Measurements from ENCODE around the gene PIK3C2B. TPM values are rescaled to one million over a fixed set of nuclear protein-coding genes. Genes with fewer than 3 reads are reported as not detected.

PIK3C2B gene
- total and polyA plus RNA-seq, 2 donors (not counting 3 experiments of a cell fraction or from before 2014, with no cell fraction given): 33.7 to 49.0 TPM

- BruUV-seq (replicated peaks): no TSS peak
- H3K4me2 ChIP-seq (ENCODE audit: insufficient read depth, low read length): no peak overlapping the region
- H3K9me3 ChIP-seq (replicated peaks; ENCODE audit: control insufficient read depth, insufficient read depth, low read length): no peaks in the 10 kb centered on the region
- intact Hi-C loops (cut with micrococcal nuclease) (no loop called here), dilution Hi-C loops (cut with MboI; ENCODE audit: extremely low pct_ligation_motif_present, low sequenced_read_pairs) (no loop called here)
- ChIA-PET POLR2A (no interaction called here), CTCF (interaction anchor here (1.0 to 34.5 kb wide), 4 partner anchors 9 to 45 kb away, joined by 4 to 1267 read pairs (median 8); partner anchors contain the start of gene PIK3C2B)
- no peaks in the 10 kb centered on the region for H3K27me3 ChIP-seq (ENCODE audit: control insufficient read depth in 2 of 2, insufficient read depth in 2 of 2, low read length in 2 of 2)
- TF ChIP-seq EZH2 (IDR thresholded peaks at IDR 0.05; ENCODE audit: borderline replicate concordance, low read depth, low read length, severe bottlenecking): no peak
- TF ChIP-seq, protein P1, sequence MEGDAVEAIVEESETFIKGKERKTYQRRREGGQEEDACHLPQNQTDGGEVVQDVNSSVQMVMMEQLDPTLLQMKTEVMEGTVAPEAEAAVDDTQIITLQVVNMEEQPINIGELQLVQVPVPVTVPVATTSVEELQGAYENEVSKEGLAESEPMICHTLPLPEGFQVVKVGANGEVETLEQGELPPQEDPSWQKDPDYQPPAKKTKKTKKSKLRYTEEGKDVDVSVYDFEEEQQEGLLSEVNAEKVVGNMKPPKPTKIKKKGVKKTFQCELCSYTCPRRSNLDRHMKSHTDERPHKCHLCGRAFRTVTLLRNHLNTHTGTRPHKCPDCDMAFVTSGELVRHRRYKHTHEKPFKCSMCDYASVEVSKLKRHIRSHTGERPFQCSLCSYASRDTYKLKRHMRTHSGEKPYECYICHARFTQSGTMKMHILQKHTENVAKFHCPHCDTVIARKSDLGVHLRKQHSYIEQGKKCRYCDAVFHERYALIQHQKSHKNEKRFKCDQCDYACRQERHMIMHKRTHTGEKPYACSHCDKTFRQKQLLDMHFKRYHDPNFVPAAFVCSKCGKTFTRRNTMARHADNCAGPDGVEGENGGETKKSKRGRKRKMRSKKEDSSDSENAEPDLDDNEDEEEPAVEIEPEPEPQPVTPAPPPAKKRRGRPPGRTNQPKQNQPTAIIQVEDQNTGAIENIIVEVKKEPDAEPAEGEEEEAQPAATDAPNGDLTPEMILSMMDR (IDR thresholded peaks at IDR 0.05; ENCODE audit: extremely low read depth in 1 of 2, insufficient read depth in 1 of 2, low read depth in 1 of 2, low read length in 2 of 2): no peak
- no peak for TF ChIP-seq JUN (IDR thresholded peaks at IDR 0.05; ENCODE audit: borderline replicate concordance, insufficient read depth, insufficient read length, low read depth)
- TF ChIP-seq MAX (IDR thresholded peaks at IDR 0.05; ENCODE audit: insufficient read depth, insufficient read length): no peak
- TF ChIP-seq GATA2 (IDR thresholded peaks at IDR 0.05; ENCODE audit: insufficient read depth, insufficient read length, low read depth, low read length): no peak
- no peak for TF ChIP-seq FOS (IDR thresholded peaks at IDR 0.05; ENCODE audit: borderline replicate concordance, insufficient read depth, low read length)
- no peak for TF ChIP-seq MYC (IDR thresholded peaks at IDR 0.05; ENCODE audit: low read depth, low read length)
- TF ChIP-seq POLR2AphosphoS5 (IDR thresholded peaks at IDR 0.05; ENCODE audit: insufficient read depth, low read depth, low read length): no peak
- no peak for TF ChIP-seq POLR2A (IDR thresholded peaks at IDR 0.05; ENCODE audit: low read depth, low read length)
- no peak overlapping the region for H3K9ac ChIP-seq (replicated peaks; ENCODE audit: extremely low read depth, insufficient read depth, low read length)
- H2AFZ ChIP-seq (ENCODE audit: low read depth, low read length): no peak overlapping the region
- no peaks in the 10 kb centered on the region for H4K20me1 ChIP-seq (replicated peaks; ENCODE audit: control insufficient read depth, extremely low read depth, insufficient read depth, low read length)
- no peaks in the 10 kb centered on the region for H3K9me1 ChIP-seq (replicated peaks; ENCODE audit: control insufficient read depth, extremely low read depth, insufficient read depth, low read length)
- no peak overlapping the region for H3K4me3 ChIP-seq (replicated peaks in 1 of 3; ENCODE audit: insufficient read depth in 1 of 3, low read depth in 1 of 3, low read length in 3 of 3)
- no peak overlapping the region for H3K27ac ChIP-seq (ENCODE audit: insufficient read depth, low read depth, low read length)
- H3K4me1 ChIP-seq (ENCODE audit: control insufficient read depth, extremely low read depth, insufficient read depth, low read length): peaks cover 9% of the 10 kb centered on the region
- H3K36me3 ChIP-seq (ENCODE audit: control insufficient read depth in 2 of 2, extremely low read depth in 1 of 2, insufficient read depth in 2 of 2, low read length in 2 of 2): peaks cover 0 to 40% of the 10 kb centered on the region in 2 experiments
- no peak for DNase-seq (ENCODE audit: low read depth, low spot score)
- no peaks in the 10 kb centered on the region for H3K79me2 ChIP-seq (ENCODE audit: control insufficient read depth, insufficient read depth, low read length)
- FAIRE-seq: no peak
Observed at GRCh38 chr1:204454476-204454875, 40.1 kb downstream of the PIK3C2B start.

All from endothelial cell of umbilical vein (primary cell).